Upper lobe of right lung (tissue), 1 donor: Measurements from ENCODE around the gene C17orf58. TPM values are rescaled to one million over a fixed set of nuclear protein-coding genes. Genes with fewer than 3 reads are reported as not detected.
"Not testable (repeated sequence)": the region's sequence is repeated elsewhere in the genome, so short reads cannot be mapped to it uniquely, and the experiment has no call there.

Experiments used
- ATAC-seq: fragments of 200-7000 bp; cut with Tn5 transposase; one replicate; pipeline ENCODE4 v1.9.1; 2020; ENCODE audit warnings: mild to moderate bottlenecking, moderate library complexity
- DNase-seq: peaks from one replicate; pipeline ENCODE4 v3.0.0-alpha.2; 2020
- H3K27ac ChIP-seq: fragments of 200-600 bp; one replicate; pipeline ENCODE4 v1.8.0; 2022
- H3K27me3 ChIP-seq: fragments of 200-600 bp; one replicate; pipeline ENCODE4 v1.8.0; 2022; ENCODE audit warnings: mild to moderate bottlenecking
- H3K36me3 ChIP-seq: fragments of 200-600 bp; one replicate; pipeline ENCODE4 v1.8.0; 2022
- H3K4me1 ChIP-seq: fragments of 200-600 bp; one replicate; pipeline ENCODE4 v1.8.0; 2022
- H3K4me3 ChIP-seq: fragments of 200-600 bp; one replicate; pipeline ENCODE4 v1.8.0; 2022; ENCODE audit warnings: mild to moderate bottlenecking
- H3K9me3 ChIP-seq: fragments of 200-600 bp; one replicate; pipeline ENCODE4 v1.8.0; 2022
- CTCF ChIP-seq: fragments of 200-600 bp; IDR thresholded peaks from one replicate; pipeline ENCODE4 v1.8.0; 2022; ENCODE audit warnings: antibody characterized with exemption
- intact Hi-C: fragments of 100-400 bp; cut with DNase I; formaldehyde crosslinking; loops from one replicate; pipeline ENCODE4 v1.11.0; 2022
- total RNA-seq: library from RNA; stranded (reverse); fragmentation: NEBNext Ultra II Directional; extraction: Animal tissue kit (Norgen Biotek cat#: 25700); gene quantifications from one replicate; pipeline ENCODE4 v1.2.1, GENCODE V29; 2021
- donor health status: DM: no; HTN: yes; CAD: no; lungs with severe emphysema.

The C17orf58 gene
- total RNA-seq, 1 donor from 2014 or later, result 5.3 TPM

- H3K36me3 ChIP-seq, result peaks cover 59% of the 10 kb centered on the region
These were observed 21.6 kb downstream of the C17orf58 start for GRCh38 chr17:67974598-67975066.

DNA sequence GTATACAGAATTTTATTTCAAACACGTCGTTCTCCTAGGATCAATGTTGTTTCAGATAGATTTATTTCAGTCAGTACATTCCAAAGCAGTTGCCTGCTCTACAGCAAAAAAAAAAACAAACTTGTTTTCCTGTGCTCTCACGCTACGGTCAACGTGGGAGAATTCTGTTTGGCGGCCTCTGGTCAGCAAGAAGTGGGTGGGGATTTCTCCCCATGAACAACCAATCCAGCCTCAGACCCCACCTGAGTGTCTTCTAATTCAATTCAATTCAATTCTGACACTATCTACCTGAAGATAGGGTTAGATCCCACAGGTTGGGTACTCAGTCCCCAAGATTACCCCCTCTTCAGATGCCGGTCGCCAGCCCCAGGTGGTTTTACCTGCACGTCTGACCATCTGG lies 22.1 kb downstream of the C17orf58 start:
- Histone ChIP-seq H3K27ac (no peak overlapping the region), H3K36me3 (peaks cover 54% of the 10 kb centered on the region), H3K4me1 (no peaks in the 10 kb centered on the region), H3K4me3 (no peak overlapping the region), H3K27me3 (no peaks in the 10 kb centered on the region), H3K9me3 (no peaks in the 10 kb centered on the region)
- DNase-seq (no peak), ATAC-seq (no peak)
- TF ChIP-seq CTCF, result no peak
- intact Hi-C loops, result no loop called here

More at GRCh38 chr17:67974598-67975066, 21.6 kb downstream of the C17orf58 start:
- DNase-seq (no peak), ATAC-seq (no peak)
- Histone ChIP-seq H3K27me3 (no peaks in the 10 kb centered on the region), H3K27ac (no peak overlapping the region), H3K4me3 (no peak overlapping the region), H3K4me1 (no peaks in the 10 kb centered on the region), H3K9me3 (no peaks in the 10 kb centered on the region)
- intact Hi-C loops, result no loop called here
- TF ChIP-seq CTCF, result no peak

GRCh38 chr17:67970783-67971182 lies 25.5 kb downstream of the C17orf58 start:
- TF ChIP-seq CTCF, result no peak
- H3K4me1 ChIP-seq, result no peaks in the 10 kb centered on the region
- no peak overlapping the region for H3K27ac ChIP-seq
- intact Hi-C loops, result no loop called here
- DNase-seq, result no peak
- no peaks in the 10 kb centered on the region for H3K9me3 ChIP-seq
- ATAC-seq, result no peak
- no peaks in the 10 kb centered on the region for H3K27me3 ChIP-seq
- H3K36me3 ChIP-seq, result peaks cover 61% of the 10 kb centered on the region
- H3K4me3 ChIP-seq, result no peak overlapping the region

GRCh38 chr17:67963145-67963572 lies 33.1 kb downstream of the C17orf58 start:
- intact Hi-C loops, result not testable (repeated sequence)

GRCh38 chr17:67962156-67962555 lies 34.1 kb downstream of the C17orf58 start:
- H3K27ac ChIP-seq, H3K4me1 ChIP-seq, H3K27me3 ChIP-seq, H3K9me3 ChIP-seq, H3K4me3 ChIP-seq, ATAC-seq, intact Hi-C loops, DNase-seq: not testable (repeated sequence)
- H3K36me3 ChIP-seq, result peaks cover 68% of the 10 kb centered on the region

More at GRCh38 chr17:67963145-67963572, 33.1 kb downstream of the C17orf58 start:
- TF ChIP-seq CTCF, result peak; percentile 75
- H3K4me1 ChIP-seq, H3K27me3 ChIP-seq, H3K9me3 ChIP-seq, H3K4me3 ChIP-seq, H3K27ac ChIP-seq, DNase-seq: not testable (repeated sequence)
- ATAC-seq, result peak; percentile 97
- H3K36me3 ChIP-seq, result peaks cover 68% of the 10 kb centered on the region

DNA sequence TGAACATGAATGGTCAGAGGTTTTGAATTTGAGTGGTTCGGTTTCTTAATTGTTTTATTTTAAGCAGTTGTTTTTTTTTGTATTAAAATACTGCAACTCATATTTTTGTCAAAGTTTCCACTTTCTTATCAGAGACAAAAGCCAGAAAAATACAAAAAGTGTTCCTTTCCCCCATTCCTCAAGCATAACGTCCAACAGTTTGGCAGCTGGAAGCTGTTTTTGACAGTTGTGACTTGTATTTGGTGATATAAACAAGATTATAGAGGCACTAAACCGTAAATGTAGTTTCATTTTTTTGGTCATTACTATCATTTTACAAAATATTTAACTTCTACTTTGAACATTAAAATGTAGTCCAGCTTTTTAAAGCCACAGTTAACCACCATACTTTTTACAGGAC lies 36.0 kb downstream of the C17orf58 start:
- intact Hi-C loops, H3K9me3 ChIP-seq, H3K27ac ChIP-seq, H3K4me3 ChIP-seq, H3K27me3 ChIP-seq, H3K4me1 ChIP-seq, DNase-seq, ATAC-seq: not testable (repeated sequence)
- peaks cover 62% of the 10 kb centered on the region for H3K36me3 ChIP-seq

GRCh38 chr17:67959510-67959909 lies 36.8 kb downstream of the C17orf58 start:
- no peaks in the 10 kb centered on the region for H3K27me3 ChIP-seq
- DNase-seq (no peak), ATAC-seq (no peak)
- H3K4me3 ChIP-seq, result no peak overlapping the region
- H3K36me3 ChIP-seq, result peaks cover 60% of the 10 kb centered on the region
- TF ChIP-seq CTCF, result no peak
- no peaks in the 10 kb centered on the region for H3K9me3 ChIP-seq
- intact Hi-C loops, result no loop called here
- no peak overlapping the region for H3K27ac ChIP-seq
- H3K4me1 ChIP-seq, result no peaks in the 10 kb centered on the region
